ENCODE results near the gene ERC2.
"Not testable (repeated sequence)": the region's sequence is repeated elsewhere in the genome, so short reads cannot be mapped to it uniquely, and the experiment has no call there.

The ERC2 gene

DNA sequence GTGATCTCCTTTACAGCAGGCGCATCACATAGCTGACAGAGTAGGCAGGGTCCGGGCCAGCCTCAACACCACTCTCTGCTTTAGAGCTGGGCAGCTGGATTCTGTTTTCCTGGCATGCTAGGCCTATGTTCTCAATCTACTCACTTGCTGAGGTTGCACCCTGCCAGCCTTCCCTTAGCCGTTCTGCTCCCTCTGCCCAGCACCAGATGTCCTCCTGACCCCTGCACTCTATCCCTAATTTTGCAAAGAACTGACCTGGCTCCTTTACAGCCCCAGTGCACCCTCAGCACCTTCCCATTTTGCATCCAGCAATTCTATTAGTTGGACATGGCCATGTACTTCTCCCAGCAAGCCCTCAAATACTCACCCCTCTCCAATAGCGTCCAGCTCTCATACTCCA is 609.5 kb downstream of the ERC2 start:
- intact Hi-C loops (cut with DNase I) = no loop called here
- DNase-seq = no peak

DNA sequence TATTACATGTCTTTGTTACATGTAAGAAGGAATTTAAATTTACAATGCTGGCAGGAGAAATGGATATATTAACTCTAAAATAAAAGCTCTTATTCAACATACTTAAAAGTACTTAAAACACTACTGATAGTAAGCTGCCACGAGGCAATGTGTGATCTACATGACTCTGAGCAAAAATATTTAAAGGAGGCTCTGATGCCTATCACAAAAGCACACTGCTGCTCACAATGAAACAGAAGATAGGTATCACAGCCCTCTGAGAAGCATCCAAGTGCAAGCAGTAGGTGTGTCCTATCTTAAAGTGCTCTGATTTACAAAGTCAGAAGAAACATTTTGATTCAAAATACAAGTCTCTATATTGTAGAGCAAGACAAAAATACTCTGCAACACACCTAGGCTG is 610.0 kb downstream of the ERC2 start:
- intact Hi-C loops (cut with DNase I) = no loop called here
- no peak for DNase-seq

DNA sequence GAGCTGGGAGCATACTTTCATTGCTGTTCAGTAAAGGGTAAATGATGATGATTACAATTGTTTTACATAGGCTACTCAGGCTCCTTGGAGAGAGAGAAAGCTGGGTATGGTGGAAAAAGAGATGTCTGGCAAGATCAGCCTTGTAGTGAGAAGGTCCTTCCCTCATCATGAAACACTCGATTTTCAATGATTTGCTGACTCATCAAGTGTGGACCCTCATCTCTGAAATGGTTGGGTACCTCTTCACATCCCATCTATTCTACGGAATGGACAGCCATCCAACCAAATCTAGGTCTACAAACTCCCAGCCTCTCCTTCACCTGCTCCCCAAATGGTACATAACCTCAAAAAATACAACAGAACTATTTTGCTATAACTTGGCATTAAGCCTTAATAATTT is 610.6 kb downstream of the ERC2 start:
- intact Hi-C loops (cut with DNase I) = no loop called here
- DNase-seq = no peak

DNA sequence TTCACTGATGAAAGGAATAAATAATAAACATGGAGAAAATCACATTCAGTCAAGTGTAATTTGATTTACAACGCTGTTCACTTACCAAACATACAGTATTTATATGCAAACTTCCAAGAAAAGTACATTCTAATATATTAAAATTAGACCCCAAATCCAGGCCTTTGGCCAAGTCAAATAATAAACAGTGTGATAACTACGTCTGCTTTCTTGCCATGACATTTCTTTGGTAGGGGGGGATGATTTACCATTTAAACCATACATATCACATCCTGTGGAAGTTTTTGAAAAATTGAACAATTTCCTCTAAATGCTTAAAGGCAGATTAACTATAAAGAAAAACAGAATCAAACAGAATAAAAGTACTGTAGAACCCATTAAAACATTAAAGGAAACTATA is 613.0 kb downstream of the ERC2 start:
- intact Hi-C loops (cut with DNase I) = no loop called here
- no peak for DNase-seq

DNA sequence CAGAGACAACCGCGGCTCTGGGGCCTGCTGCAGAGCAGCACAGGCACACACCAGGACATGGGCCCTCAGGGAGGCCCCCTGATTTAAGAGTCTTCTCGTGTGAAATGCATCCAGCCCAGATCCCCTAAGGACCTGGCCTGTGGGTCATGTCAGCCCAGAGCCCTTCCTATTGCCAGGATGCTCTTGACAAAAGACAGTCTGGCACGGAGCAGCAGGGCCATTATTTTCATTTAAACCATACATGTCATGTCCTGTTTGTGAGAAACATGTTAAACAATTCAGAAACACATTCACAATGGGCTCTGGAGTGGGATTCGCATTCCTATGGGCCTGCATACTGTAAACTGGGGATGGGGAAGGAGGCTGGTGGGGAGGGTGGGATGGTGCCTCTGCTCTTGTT is 613.8 kb downstream of the ERC2 start:
- no peak for DNase-seq
- intact Hi-C loops (cut with DNase I) = no loop called here

DNA sequence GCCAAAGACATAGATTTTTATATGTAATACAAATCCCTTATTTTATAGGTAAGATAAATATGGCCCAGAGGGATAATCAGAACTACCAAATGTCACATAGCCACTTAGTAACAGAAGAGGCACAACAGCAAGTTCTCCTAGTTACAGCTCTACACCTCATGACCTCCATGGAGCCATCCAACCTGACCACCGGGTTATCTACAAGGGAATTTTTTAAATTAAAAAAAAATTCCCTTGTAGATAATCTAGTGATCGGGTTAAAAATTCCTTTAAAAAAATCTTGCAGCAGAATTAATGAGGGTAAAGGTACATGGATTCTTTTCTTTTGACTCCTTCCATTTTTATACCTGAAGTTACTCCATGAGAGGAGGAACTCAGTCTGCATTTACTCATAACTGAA is 615.9 kb downstream of the ERC2 start:
- intact Hi-C loops (cut with DNase I) = no loop called here
- no peak for DNase-seq

DNA sequence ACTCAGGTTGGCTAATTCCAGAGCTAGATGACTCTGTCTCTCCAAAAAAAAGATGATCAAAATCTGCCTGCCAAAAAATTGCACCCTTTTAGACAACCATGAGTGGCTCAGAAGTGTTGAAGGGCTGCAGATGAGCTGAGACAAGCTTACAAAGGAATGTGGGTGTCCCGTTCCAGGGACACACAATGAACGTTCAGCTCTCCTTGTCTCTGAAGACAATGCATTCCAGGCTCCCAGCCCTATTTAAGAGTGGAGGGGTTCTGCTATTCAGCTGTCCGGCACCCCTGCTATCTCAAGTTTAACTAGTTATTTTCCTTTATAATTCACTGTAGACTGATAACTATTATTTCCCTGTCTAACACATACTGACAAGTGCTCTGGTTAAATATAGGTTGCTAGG is 626.1 kb downstream of the ERC2 start:
- DNase-seq = no peak
- intact Hi-C loops (cut with DNase I) = no loop called here

DNA sequence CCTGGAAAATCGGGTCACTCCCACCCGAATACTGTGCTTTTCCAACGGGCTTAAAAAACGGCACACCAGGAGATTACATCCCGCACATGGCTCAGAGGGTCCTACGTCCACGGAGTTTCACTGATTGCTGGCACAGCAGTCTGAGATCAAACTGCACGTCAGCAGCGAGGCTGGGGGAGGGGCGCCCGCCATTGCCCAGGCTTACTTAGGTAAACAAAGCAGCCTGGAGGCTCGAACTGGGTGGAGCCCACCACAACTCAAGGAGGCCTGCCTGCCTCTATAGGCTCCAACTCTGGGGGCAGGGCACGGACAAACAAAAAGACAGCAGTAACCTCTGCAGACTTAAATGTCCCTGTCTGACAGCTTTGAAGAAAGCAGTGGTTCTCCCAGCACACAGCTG is 636.4 kb downstream of the ERC2 start:
- DNase-seq; intact Hi-C loops (cut with DNase I): not testable (repeated sequence)

DNA sequence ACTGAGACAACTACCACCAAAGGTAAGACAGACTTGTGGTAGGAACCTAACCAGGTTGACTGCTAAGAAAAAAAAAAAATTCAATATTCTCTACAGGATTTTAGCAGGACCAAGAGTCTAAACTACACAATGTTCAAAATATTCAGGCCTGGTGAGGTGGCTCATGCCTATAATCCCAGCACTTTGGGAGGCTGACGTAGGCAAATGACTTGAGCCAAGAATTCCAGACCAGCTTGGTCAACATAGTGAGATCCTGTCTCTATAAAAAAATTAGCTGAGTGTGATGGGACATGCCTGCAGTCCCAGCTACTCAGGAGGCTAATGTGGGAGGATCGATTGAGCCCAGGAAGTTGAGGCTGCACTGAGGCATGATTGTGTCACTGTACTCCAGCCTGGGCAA is 639.6 kb downstream of the ERC2 start:
- intact Hi-C loops (cut with DNase I) = no loop called here
- no peak for DNase-seq

DNA sequence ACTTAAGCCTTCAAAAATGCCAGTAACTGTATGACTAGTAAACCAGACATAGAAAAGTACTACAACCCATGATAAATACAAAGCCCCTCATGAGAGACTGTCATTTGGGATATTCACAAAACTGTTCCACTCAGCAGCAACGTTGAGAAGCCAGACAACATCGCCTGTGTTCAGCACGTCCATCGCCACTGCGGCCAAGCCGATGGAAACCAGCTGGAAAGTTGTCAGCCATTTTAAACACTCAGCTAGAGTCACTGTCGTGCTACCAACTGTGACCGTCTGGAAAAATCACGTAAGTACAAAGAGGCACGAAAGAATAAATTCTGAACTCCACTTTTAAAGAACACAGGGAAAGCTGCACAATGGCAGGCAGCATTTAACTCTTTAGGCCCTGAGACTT is 640.5 kb downstream of the ERC2 start:
- DNase-seq = peak in 2 of 42 donors; percentile 7 to 11
- intact Hi-C loops (cut with DNase I) = no loop called here

DNA sequence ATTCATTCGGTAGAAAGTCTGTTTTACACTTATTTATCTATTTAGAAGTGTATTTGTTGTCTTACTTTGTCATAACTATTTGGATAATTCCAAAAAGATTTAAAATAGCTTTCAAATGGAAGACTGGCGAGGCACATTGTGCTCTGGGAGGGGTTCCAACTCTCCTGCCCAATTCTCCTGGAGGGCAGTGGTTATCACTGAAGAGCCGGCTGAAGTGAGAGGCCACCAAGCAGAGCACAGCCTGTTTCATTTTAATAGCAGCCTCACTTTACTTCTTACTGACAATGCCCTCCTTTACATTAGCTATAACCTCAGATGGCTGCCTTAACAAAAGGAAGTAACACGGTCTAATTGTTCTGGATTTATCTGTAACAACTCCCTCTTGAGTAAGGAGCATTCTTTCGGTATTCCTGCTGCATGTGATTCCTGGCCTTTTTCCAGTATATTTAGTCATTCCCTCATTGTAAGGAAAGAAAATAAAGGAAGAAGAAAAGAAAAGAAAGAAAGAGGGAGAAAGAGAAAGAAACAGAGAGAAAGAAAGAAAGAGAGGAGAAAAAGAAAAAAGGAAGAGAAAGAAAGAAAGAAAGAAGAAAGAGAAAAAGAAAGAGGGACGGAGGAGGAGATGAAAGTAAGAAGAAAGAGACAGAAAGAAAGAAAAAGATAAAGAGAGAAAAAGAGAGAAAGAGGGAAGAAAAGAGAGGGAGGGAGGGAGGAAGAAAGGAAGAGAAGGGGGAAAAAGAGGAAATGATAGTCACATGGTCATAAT is 641.4 kb downstream of the ERC2 start:
- no peak for DNase-seq
- intact Hi-C loops (cut with DNase I) = no loop called here

DNA sequence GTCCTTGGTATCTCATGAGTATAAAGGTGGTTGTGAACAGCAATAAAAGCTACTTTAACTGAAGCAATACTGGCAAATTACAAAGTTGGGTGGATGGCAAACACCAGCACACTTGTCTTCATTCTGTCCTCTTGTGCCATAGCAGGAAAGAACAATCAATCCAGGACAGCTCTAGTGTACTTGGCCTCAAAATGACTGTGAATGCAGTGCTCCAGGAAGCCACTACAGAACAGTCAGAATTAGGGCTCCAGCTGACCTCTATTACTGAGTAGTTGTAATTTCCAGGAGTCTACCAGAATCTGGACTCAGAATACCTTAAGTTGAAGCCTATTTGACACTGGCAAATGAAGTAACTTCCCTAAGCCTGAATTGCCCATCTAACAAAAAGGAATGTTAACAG is 642.2 kb downstream of the ERC2 start:
- intact Hi-C loops (cut with DNase I) = no loop called here
- DNase-seq = no peak

DNA sequence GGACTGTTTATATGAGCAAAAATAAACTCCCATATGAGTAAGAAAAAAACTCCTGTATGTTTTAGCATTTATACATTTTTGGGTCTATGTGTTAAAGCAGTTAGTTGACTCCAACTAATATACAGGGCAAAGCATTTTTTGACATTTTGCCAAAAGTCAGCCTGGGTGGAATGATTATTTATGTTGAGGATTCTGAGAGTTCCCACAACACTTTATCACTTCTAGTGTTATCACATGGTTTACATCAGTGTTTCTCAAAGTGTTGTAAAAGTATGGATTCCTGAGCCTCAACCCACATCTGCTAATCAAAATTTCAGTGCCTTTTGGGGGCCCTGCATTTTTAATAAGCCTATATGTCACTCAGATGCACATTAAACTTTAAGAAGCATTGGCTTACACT is 643.9 kb downstream of the ERC2 start:
- intact Hi-C loops (cut with DNase I) = no loop called here
- no peak for DNase-seq

DNA sequence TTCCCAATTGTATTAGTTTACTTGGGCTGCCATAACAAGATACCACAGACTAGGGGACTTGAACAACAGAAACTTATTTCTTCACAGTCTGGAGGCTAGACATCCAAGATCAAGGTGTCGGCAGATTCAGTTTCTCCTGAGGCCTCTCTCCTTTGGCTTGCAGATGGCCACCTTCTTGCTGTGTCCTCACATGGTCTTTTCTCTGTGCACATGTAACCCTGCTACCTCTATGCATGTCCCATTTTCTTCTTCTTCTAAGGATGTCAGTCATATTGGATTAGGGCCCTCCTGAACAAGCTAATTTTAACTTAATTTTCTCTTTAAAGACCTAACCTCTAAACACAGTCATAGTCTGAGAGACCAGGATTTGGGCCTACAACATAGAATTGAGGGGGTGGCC is 644.4 kb downstream of the ERC2 start:
- no peak for DNase-seq
- intact Hi-C loops (cut with DNase I) = no loop called here

DNA sequence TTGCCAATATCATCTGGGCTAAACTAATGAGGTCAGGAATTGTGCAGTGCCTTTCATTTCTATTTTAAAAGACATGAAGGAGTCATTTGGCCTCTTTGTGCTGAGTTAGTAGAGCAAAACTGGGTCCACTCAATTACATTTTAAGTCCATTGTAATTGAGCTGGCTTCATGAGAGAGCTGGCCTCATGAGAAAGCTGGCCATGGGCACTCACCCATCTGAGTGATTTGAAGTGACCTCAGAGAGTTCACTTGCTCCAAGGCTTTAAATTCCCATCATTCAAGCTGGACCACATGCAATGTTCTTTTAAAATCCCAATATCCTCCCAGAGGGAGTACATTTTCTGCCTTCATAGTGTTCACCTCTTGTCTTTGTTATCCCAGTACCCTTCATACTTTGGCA is 645.3 kb downstream of the ERC2 start:
- intact Hi-C loops (cut with DNase I) = no loop called here
- DNase-seq = no peak

DNA sequence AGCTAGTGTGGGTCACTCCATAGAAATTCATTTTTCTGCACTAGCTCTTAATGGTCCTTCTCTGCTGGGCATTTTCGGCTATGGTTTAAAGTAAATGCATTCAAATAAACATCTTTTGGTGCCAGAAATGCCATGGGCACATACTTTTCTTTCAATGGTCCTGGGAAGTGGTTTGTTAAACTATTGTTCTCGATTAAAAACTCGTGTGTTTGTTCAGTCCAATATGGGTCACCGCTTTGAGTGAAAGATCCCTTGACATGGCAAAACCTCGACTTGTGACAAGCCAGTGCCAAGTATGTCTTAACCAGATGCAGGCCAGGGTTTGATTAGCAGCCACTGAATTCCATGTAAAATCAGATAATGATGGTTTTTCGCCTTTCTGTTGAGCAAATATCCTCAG is 649.3 kb downstream of the ERC2 start:
- intact Hi-C loops (cut with DNase I) = no loop called here
- no peak for DNase-seq

DNA sequence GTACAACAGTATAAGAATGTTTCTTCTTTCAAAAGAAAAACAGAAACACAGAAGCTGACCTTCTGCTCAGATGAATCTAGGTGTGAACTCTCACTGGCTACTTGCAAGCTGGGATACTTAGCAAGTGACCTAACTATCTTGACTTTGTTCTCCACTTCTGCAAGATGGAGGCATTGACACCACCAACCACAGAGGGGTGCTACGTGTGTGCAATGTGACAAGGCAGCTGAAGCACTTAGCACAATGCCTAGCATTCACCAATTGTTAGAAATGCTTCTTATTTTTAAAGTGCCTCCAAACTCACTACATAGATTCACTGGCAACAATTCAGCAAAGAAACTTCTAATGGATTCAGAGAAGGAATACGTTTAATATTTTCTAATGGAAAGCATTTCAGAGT is 649.8 kb downstream of the ERC2 start:
- intact Hi-C loops (cut with DNase I) = no loop called here
- peak in 35 of 42 donors; percentile 3 to 70 (median 38) for DNase-seq

DNA sequence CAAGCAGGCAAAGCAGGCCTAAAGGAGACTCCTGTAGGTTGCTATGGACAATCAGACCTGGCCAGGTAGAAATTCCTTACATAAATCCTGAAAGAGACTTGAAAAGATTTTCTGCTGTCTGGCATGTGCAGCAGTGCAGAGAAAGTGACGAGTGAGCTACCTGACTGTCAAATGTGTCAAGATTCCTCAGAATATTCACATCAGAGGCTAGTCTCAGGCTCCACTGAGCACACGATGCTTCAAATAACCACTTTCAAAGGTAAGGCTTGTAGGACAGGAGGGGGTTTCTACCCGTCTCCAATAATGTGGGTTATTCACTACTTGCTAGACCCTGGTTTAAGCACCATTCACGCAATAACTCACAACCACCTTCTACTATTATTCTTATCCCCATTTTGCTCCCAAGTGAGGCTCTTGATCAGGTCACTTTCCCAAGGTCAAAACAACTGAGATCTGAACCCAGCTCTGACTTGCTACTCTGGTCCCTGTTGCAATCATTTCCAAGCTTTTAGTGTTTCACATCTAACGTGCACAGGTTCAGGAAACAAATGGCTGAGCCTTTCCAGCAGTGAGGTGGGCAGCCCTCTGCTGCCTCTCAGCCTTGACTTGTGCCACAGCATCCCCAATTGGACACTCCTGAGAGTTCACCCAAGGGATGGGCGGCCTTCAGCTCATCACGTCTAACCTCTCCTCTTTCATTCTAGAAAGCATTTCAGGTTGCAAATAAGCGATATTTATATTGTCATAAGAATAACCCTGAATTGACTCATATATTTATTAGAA is 651.3 kb downstream of the ERC2 start:
- no peak for DNase-seq
- intact Hi-C loops (cut with DNase I) = no loop called here

DNA sequence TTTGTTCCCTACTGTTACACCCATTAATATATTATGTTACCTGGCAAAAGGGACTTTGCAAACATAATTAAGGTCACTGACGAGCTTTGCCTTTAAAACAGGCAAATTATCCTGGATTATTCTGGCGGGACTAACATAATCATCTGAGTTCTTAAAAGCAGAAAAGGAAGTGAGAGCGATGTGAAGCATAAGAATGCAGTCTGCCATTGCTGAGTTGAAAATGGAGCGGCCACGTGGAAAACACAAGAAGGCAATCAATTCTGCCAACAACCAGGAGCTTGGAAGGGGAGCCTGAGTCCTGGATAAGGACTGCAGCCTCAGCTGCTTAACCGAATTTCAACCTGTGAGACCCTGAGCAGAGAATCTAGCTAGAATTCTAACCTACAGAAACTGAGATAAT is 653.0 kb downstream of the ERC2 start:
- intact Hi-C loops (cut with DNase I) = no loop called here
- no peak for DNase-seq

DNA sequence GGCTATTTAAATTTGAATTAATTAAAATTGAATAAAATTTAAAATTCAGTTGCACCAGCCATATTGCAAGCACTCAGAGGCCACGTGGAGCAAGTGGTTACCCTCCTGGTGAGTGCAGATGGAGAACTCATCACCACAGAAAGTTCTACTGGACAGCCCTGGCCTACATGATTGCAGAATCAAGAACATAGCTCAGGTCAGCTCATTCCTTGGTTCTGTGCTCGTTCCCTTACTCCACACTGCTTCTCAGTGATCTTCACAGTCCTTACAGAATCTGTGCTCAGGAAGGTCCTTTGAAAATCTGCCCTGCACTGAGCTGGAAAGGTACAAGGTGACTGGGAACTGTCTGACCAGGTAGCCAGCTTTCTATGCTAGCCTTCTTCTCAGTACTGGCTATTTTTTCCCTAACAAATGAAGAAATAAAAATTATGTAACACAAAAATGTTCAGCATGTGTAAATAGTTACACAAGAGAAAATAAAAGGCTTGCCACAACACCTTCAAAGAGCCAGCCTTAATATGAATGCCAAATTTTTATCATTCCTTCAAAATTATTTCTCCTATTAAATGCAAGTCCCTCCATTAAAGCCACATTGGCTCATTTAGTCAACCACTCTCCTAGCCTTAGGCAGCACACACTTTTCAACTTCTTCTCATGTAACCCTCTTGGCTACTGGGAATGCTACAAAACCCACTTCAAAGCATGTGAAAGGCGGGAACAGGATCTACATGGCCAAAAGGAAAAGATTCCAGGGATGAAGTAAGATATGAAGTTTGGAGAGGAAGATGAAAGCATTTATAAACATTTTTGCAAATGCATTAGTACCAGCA is 654.8 kb downstream of the ERC2 start:
- intact Hi-C loops (cut with DNase I) = no loop called here
- no peak for DNase-seq

Measured in head of caudate nucleus (tissue), 42 donors.